HG03066 (cell line): ENCODE results near the gene SPOCK2.
"Not testable (repeated sequence)": the region's sequence is repeated elsewhere in the genome, so short reads cannot be mapped to it uniquely, and the experiment has no call there.

Experiments
- ATAC-seq: cut with Tn5 transposase; IDR thresholded peaks from one replicate; pipeline ENCODE4 v1.9.1; 2021; ENCODE audit warnings: low read depth; ENCODE audit not compliant: unreplicated experiment

The SPOCK2 gene

GRCh38 chr10:72034761-72035160, 53.6 kb downstream of the SPOCK2 start:
- no peak for ATAC-seq

- no peak for ATAC-seq
Measured at GRCh38 chr10:72034040-72034499, 54.3 kb downstream of the SPOCK2 start.

- not testable (repeated sequence) for ATAC-seq
Measured at GRCh38 chr10:72032409-72033162, 55.8 kb downstream of the SPOCK2 start.

- no peak for ATAC-seq
Measured at GRCh38 chr10:72031706-72032105, 56.6 kb downstream of the SPOCK2 start.

DNA sequence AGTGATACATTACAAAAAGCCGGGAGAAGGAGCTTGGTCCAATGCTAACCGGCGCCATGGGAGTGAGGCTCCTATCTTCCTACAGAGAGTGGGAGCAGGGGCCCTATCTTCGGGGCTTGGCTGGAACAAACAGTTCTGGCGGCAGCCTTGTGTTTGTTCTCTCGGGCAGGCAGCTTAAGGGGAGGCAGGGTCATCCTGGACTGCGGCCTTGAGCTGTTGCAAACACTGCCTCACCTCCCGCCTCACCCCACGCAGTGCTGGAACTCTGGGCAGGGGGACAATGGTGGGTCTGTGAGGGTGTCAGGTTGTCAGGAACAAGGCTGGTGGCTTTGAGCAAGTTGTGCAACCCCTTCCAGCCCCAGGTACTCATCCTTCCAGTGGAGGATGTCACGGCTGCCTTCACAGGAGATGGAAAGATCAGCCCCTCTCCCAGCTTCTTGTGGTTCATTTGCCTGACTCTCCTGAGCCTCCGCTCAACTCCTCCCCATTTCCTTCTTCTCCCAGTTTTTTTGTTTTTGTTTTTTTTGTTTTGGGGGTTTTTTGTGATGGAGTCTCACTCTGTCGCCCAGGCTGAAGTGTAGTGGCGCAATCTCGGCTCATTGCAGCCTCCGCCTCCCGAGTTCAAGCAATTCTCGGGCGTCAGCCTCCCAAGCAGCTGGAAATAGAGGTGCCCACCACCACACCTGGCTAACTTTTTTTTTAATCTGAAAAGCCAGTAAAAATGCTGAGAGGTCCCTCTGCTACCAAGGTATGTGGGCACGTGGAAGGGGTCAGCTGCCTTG, 57.4 kb downstream of the SPOCK2 start:
- ATAC-seq: no peak

GRCh38 chr10:72029414-72029813, 58.9 kb downstream of the SPOCK2 start:
- ATAC-seq: no peak

- no peak for ATAC-seq
Measured at GRCh38 chr10:72027498-72027897, 60.9 kb downstream of the SPOCK2 start.

DNA sequence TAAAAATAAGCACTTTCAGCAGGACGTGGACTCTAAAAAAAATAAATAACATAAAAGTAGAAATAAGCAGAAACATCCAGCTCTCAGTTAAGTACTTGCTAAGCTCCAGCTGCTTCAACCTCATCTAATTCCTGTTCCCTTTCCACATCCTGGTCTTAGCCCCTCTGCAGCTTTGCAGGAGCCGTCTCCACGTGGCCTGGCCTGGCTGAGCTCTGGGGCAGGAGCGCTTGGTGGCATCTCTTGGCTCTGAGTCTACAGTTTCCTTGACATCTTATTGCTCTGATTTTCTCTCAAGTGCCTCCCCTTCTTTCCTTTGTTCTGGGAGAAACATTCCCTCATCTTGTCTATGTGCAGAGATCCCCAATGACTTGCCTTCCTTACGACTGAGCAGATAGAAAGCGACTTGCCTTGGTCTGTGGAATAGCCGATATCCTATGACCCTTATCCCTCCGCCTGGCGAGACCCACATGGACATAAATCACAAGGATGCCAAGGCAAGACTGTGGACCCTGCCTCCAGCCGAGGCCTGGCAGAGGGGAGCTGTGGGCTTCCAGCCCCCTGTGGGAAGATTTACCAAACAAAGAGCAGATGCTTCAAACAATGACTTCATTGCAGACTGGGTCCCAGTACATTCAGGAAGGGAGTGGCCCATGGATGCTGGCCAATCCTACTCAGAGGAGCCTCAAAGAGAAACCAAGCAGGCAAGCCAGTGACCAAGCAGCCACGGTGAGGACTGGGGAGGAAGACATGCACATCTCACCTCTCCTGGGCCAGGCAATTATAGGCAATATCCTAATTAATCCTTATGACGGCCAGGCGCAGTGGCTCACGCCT, 61.9 kb downstream of the SPOCK2 start:
- ATAC-seq: no peak

- ATAC-seq: no peak
Measured at GRCh38 chr10:72025832-72026231, 62.5 kb downstream of the SPOCK2 start.

DNA sequence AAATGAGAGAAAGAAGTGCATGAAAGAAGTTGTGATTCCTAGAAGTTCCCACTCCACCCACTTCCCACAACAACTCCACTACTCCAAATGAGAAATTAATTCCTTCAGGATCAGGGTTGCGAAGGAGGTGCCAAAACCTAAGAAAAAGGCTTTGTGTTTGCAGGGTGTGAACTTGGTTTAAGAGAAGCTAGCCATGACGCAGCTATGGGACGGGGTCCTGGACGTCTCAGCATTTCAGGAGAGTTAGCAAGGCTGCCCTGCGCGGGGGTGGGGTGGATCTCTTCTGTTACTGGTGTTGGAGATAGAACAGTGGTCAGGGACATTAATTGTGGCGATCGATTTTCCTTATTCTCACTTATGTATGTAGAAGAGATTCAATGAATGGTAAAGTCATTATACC, 63.0 kb downstream of the SPOCK2 start:
- no peak for ATAC-seq

- ATAC-seq: no peak
Measured at GRCh38 chr10:72024596-72024995, 63.8 kb downstream of the SPOCK2 start.

- ATAC-seq: no peak
Measured at GRCh38 chr10:72022228-72022627, 66.1 kb downstream of the SPOCK2 start.

- no peak for ATAC-seq
Measured at GRCh38 chr10:72020914-72021809, 67.2 kb downstream of the SPOCK2 start.

- ATAC-seq: no peak
Measured at GRCh38 chr10:72019085-72019876, 69.1 kb downstream of the SPOCK2 start.

DNA sequence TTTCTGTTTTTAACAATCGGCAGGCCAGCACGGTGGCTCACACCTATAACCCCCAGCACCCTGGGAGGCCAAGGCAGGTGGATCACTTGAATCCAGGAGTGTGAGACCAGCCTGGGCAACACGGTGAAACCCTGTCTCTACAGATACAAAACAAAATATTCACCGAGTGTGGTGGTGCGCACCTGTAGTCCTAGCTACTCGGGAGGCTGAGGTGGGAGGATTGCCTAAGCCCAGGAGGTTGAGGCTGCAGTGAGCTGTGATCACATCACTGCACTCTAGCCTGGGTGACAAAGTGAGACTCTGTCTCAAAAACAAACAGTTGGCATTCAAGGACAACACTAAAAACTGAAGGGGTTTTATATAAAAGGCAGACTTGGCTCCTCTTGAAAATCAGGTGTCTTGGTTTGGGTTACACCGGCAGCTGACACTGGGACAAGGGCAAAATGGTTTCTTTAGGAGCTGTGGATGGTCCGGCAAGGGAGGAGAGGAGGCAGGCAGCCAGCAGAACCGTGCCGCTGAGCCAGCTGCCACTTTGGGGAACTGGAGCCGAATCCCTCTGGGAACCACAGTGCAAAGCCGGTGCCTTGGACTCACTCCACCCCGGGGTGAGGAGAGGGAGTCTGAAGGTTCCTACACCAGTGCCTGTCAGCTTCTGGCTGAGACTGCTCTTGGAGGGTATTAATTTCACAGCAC, 71.6 kb downstream of the SPOCK2 start:
- no peak for ATAC-seq

DNA sequence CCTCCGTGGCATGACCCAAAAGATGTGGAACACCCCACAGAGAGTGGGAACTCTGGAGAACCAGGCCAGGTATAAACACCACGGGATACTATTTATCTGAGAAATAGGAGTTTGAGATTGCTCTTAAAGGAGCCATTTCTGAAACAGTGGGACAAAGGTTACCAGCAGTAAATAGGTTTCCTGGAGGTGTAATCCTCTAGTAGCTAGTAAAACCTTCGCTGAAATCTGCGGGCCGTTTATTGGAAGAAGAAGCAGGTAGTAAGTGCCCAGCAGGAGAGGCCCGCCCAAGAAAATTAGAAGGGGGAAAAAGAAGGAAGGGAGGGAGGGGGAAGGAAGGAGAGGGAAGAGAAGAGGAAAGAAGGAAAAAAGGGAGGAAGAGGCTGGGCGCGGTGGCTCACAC, 72.5 kb downstream of the SPOCK2 start:
- no peak for ATAC-seq

DNA sequence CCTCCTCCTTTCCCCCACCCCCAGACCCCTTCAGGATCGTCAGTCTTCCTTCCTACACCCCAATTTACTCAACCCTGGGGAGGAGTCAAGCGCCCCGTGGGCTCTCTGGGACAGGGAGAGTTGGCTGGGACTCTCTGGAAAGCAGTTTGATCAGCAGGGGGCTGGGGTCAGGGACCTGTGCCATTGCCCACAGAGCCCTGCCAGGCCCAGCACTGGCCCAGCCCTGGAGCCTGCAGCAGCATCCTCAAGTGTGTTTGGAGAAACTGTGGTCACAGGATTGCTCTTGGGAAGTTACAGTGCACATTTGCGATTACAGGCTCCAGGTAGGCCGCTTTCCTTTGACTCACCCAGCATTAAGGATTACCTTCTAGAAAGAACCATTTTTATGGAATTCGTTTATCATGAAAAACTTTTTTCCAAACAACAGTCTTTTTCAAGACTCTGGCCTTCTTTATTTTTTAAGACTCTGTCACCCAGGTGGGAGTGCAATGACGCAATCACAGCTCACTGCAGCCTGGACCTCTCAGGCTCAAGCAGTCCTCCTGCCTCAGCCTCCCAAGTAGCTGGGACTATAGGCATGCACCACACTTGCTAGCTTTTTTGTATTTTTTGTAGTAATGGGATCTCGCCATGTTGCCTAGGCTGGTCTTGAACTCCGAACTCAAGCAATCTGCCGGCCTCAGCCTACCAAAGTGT, 73.4 kb downstream of the SPOCK2 start:
- no peak for ATAC-seq

DNA sequence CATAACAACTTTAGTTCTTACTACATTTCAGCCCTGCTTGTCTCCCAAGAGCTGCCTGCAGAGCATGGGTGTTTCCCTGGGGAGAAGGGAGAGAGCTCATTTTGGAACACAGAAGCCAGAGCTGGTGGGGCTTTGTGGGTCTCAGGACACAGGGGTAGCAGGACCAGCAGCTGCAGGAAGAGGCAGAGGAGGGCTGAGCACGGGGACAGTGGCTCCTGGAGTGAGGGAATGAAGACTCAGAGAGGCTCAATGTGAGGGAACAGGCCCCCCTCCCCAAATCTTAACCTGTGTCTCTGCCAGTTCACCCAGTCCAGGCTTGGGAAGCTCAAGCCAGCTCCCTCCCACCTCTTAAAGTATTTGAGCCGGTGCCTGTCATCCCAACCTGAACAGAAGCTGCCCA, 74.2 kb downstream of the SPOCK2 start:
- ATAC-seq: no peak
